OCI-LY1 (cell line): ENCODE data around the gene TMEM184B.

Experiments
- H2AFZ ChIP-seq: fragments of 200-600 bp; sonication (generic), shearing (Covaris generic); 2 replicates; pipeline ENCODE4 v1.6.0; 2014; ENCODE audit warnings: antibody characterized with exemption, mild to moderate bottlenecking, low read length
- H3F3A ChIP-seq: fragments of 200-600 bp; sonication (generic), shearing (Covaris generic); 2 replicates; pipeline ENCODE4 v1.6.0; 2014; ENCODE audit warnings: mild to moderate bottlenecking, antibody characterized with exemption, low read length, moderate library complexity; ENCODE audit not compliant: insufficient read depth
- H3K27ac ChIP-seq: fragments of 200-600 bp; sonication (generic); 2 replicates; pipeline ENCODE4 v1.5.1; 2014; ENCODE audit warnings: low read length, mixed run types, mild to moderate bottlenecking, low read depth; ENCODE audit not compliant: poor library complexity, severe bottlenecking
- H3K27me3 ChIP-seq: fragments of 200-600 bp; sonication (generic); 2 replicates; pipeline ENCODE4 v1.6.0; 2014; ENCODE audit warnings: antibody characterized with exemption, mild to moderate bottlenecking, low read length, moderate library complexity; ENCODE audit not compliant: insufficient read depth
- H3K36me3 ChIP-seq: fragments of 200-600 bp; sonication (generic); 2 replicates; pipeline ENCODE4 v1.6.1; 2014; ENCODE audit warnings: mild to moderate bottlenecking, antibody characterized with exemption, low read length, moderate library complexity, mixed read lengths; ENCODE audit not compliant: insufficient read depth
- H3K4me1 ChIP-seq: fragments of 200-600 bp; sonication (generic); 2 replicates; pipeline ENCODE4 v1.5.1; 2014; ENCODE audit warnings: mild to moderate bottlenecking, low read length, moderate library complexity; ENCODE audit not compliant: insufficient read depth, severe bottlenecking
- H3K4me2 ChIP-seq: fragments of 200-600 bp; sonication (generic), shearing (Covaris generic); 2 replicates; pipeline ENCODE4 v1.6.1; 2014; ENCODE audit warnings: low read length
- H3K4me3 ChIP-seq: fragments of 200-600 bp; sonication (generic); 2 replicates; pipeline ENCODE4 v1.5.1; 2014; ENCODE audit warnings: low read length, low read depth, mild to moderate bottlenecking, mixed read lengths; ENCODE audit not compliant: poor library complexity, severe bottlenecking
- H3K79me2 ChIP-seq: fragments of 200-600 bp; shearing (Covaris generic); 2 replicates; pipeline ENCODE4 v1.6.1; 2016; ENCODE audit warnings: mixed run types, low read length, mixed read lengths; ENCODE audit not compliant: insufficient read depth
- H3K9ac ChIP-seq: fragments of 200-600 bp; sonication (generic), shearing (Covaris generic); 2 replicates; pipeline ENCODE4 v1.6.1; 2014; ENCODE audit warnings: mild to moderate bottlenecking, low read length, mixed read lengths
- H3K9me2 ChIP-seq: fragments of 200-600 bp; sonication (generic), shearing (Covaris generic); 2 replicates; pipeline ENCODE4 v1.6.1; 2014; ENCODE audit warnings: low read depth, mild to moderate bottlenecking, low read length, mixed read lengths
- H3K9me3 ChIP-seq: fragments of 200-600 bp; shearing (Covaris generic); 2 replicates; pipeline ENCODE4 v1.6.1; 2014; ENCODE audit warnings: low read length, mixed read lengths
- H4K20me1 ChIP-seq: fragments of 200-600 bp; sonication (generic), shearing (Covaris generic); 2 replicates; pipeline ENCODE4 v1.6.0; 2016; ENCODE audit warnings: mild to moderate bottlenecking, low read length; ENCODE audit not compliant: insufficient read depth
- EZH2 ChIP-seq: fragments of 200-600 bp; sonication (generic), shearing (Covaris generic); IDR thresholded peaks from 2 replicates; pipeline ENCODE4 v1.8.0; 2017; ENCODE audit warnings: borderline replicate concordance, mixed run types, mild to moderate bottlenecking, antibody characterized with exemption, low read length, moderate library complexity, mixed read lengths
- TF ChIP-seq, protein P1 (sequence below): fragments of 200-600 bp; sonication (generic), shearing (Covaris generic); IDR thresholded peaks from 2 replicates; pipeline ENCODE4 v1.5.1; 2017; ENCODE audit warnings: mild to moderate bottlenecking, antibody characterized with exemption, low read length, moderate library complexity, mixed read lengths

Gene TMEM184B

DNA sequence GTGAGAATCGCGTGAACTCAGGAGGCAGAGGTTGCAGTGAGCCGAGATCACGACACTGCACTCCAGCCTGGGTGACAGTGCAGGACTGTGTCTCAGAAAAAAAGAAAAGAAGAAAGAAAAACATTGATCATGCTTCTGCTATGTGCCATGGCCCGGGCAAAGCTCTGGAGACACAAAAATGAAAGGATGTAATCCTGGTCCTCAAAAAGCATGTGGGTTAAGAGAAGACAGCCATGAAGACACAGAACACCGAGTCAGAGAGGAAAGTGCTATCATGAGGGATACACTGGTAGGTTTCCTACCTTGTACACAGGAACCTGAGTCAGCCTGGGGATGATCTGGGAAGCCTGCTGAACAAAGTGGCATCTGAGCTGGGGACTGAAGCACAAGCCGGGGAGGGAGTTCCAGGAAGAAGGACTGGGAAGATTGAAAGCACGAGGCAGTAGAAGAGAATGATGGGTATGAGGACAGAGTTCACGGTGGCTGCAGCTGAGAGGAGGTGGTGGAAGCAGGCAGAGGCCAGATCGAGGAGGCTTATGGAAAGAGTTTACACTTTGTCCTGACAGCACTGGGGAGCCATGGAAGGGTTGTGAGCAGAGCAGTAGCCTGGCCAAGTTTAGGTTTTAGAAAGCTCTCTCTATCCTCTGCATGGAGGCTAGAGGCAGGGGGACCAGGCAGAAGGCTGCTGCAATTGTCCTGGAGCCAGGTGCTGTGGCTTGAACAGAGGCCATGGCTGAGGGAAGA lies 80.9 kb downstream of the TMEM184B start:
- no peak for TF ChIP-seq EZH2
- TF ChIP-seq, protein P1, sequence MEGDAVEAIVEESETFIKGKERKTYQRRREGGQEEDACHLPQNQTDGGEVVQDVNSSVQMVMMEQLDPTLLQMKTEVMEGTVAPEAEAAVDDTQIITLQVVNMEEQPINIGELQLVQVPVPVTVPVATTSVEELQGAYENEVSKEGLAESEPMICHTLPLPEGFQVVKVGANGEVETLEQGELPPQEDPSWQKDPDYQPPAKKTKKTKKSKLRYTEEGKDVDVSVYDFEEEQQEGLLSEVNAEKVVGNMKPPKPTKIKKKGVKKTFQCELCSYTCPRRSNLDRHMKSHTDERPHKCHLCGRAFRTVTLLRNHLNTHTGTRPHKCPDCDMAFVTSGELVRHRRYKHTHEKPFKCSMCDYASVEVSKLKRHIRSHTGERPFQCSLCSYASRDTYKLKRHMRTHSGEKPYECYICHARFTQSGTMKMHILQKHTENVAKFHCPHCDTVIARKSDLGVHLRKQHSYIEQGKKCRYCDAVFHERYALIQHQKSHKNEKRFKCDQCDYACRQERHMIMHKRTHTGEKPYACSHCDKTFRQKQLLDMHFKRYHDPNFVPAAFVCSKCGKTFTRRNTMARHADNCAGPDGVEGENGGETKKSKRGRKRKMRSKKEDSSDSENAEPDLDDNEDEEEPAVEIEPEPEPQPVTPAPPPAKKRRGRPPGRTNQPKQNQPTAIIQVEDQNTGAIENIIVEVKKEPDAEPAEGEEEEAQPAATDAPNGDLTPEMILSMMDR: no peak
- Histone ChIP-seq H3K9me2 (no peaks in the 10 kb centered on the region), H3K9me3 (no peaks in the 10 kb centered on the region), H3F3A (no peaks in the 10 kb centered on the region), H4K20me1 (no peaks in the 10 kb centered on the region), H3K9ac (no peak overlapping the region), H3K4me2 (no peak overlapping the region), H3K79me2 (no peaks in the 10 kb centered on the region), H3K27ac (no peak overlapping the region), H3K4me3 (no peak overlapping the region), H3K27me3 (no peaks in the 10 kb centered on the region; the same call in 1 of the 2 replicates), H3K36me3 (no peaks in the 10 kb centered on the region), H2AFZ (no peak overlapping the region), H3K4me1 (peaks cover 3% of the 10 kb centered on the region)

DNA sequence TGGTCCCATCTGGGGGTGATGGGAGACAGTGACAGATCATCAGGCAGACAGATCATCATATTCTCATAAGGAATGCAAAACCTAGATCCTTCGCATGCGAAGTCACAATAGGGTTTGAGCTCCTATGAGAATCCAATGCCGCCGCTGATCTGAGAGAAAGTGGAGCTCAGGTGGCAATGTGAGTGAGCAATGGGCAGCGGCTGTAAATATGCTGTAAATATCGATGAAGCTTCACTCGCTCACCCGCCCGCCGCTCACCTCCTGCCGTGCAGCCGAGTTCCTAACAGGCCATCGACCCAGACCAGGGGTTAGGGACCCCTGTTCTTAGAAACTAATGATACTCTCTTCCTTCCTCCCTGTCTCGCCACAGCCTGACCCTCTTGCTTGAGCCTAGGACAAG lies 81.8 kb downstream of the TMEM184B start:
- Histone ChIP-seq H3K9me2 (no peaks in the 10 kb centered on the region), H3F3A (no peaks in the 10 kb centered on the region), H3K27me3 (no peaks in the 10 kb centered on the region; the same call in 1 of the 2 replicates), H3K4me1 (peaks cover 3% of the 10 kb centered on the region), H3K4me2 (no peak overlapping the region), H4K20me1 (no peaks in the 10 kb centered on the region), H2AFZ (no peak overlapping the region), H3K9ac (no peak overlapping the region), H3K9me3 (no peaks in the 10 kb centered on the region), H3K36me3 (no peaks in the 10 kb centered on the region), H3K79me2 (no peaks in the 10 kb centered on the region), H3K27ac (no peak overlapping the region), H3K4me3 (no peak overlapping the region)
- no peak for TF ChIP-seq EZH2
- TF ChIP-seq, protein P1: no peak

DNA sequence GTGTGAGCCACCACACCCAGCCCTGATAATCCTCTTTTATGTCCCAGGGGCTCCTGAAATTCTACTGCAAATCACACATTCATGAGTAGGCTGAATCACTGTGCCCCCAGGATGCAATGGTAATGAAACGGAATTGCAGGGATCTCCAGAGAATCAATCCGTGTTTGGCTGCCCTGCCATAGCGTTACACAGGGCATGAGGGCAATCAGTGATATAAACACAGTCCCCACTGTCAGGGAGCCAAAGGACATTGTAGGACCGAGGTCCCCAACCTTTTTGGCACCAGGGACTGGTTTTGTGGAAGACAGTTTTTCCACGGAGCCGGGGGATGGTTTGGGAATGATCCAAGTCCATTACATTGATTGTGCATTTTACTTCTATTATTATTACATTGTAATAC lies 82.2 kb downstream of the TMEM184B start:
- Histone ChIP-seq H3K4me3 (no peak overlapping the region), H3K79me2 (no peaks in the 10 kb centered on the region), H3K9me3 (no peaks in the 10 kb centered on the region), H3F3A (no peaks in the 10 kb centered on the region), H3K27me3 (no peaks in the 10 kb centered on the region; the same call in 1 of the 2 replicates), H3K36me3 (no peaks in the 10 kb centered on the region), H3K9ac (no peak overlapping the region), H3K9me2 (no peaks in the 10 kb centered on the region), H3K4me1 (peaks cover 3% of the 10 kb centered on the region), H4K20me1 (no peaks in the 10 kb centered on the region), H2AFZ (no peak overlapping the region), H3K4me2 (no peak overlapping the region), H3K27ac (no peak overlapping the region)
- TF ChIP-seq, protein P1: no peak
- TF ChIP-seq EZH2: no peak
